Astrocyte (in vitro differentiated cells and primary cell): ENCODE data around the gene ZFP1.

Experiments used
- CTCF ChIP-seq: IDR thresholded peaks from 2 replicates; pipeline ENCODE4 v1.5.1; 2011; ENCODE audit warnings: low read depth, mild to moderate bottlenecking, inconsistent platforms, low read length, moderate library complexity; ENCODE audit not compliant: insufficient read depth
- EZH2 ChIP-seq: IDR thresholded peaks from 2 replicates; pipeline ENCODE4 v1.6.1; 2012; ENCODE audit warnings: mild to moderate bottlenecking, low read length, inconsistent platforms; ENCODE audit not compliant: insufficient read depth

- TF ChIP-seq EZH2: no peak
- no peak for TF ChIP-seq CTCF
Observed at GRCh38 chr16:75131081-75131480, 17.2 kb upstream of the ZFP1 start.
